Transverse colon (tissue), 4 donors: ENCODE measurements around the gene KLK6. TPM values are rescaled to one million over a fixed set of nuclear protein-coding genes. Genes with fewer than 3 reads are reported as not detected.
"Not testable (repeated sequence)": the region's sequence is repeated elsewhere in the genome, so short reads cannot be mapped to it uniquely, and the experiment has no call there.

Source experiments
- DNase-seq: peaks from one replicate; pipeline ENCODE4 v3.0.0-alpha.2; 2019
- H3K27ac ChIP-seq, 4 donors: fragments of 200-600 bp; sonication (generic); 2 replicates each; pipeline ENCODE4 v1.5.1; 2016 to 2018; ENCODE audit warnings: inconsistent platforms in 4 of 4
- H3K27me3 ChIP-seq: fragments of 200-600 bp; sonication (generic); 2 replicates; pipeline ENCODE4 v1.5.1; 2017; ENCODE audit warnings: inconsistent platforms
- H3K36me3 ChIP-seq, 4 donors: fragments of 200-600 bp; sonication (generic); 2 replicates each; pipeline ENCODE4 v1.5.1; 2017 to 2019; ENCODE audit warnings: inconsistent platforms in 4 of 4
- H3K4me1 ChIP-seq, 4 donors: fragments of 200-600 bp; sonication (generic); 2 replicates each; pipeline ENCODE4 v1.5.1; 2017 to 2020; ENCODE audit warnings: inconsistent platforms in 4 of 4
- H3K4me3 ChIP-seq, 4 donors: fragments of 200-600 bp; sonication (generic); 1 replicate in 1 of 4; 2 replicates in 3 of 4; pipeline versions ENCODE4 v1.5.1 to v1.6.1; 2017 to 2019; ENCODE audit warnings: inconsistent platforms in 4 of 4
- H3K9me3 ChIP-seq, 2 donors: fragments of 200-600 bp; sonication (generic); 2 replicates each; pipeline ENCODE4 v1.5.1; 2017 to 2019; ENCODE audit warnings: inconsistent platforms in 2 of 2
- CTCF ChIP-seq, 5 experiments: fragments of 200-600 bp in 3 of 5; fragments of 450-650 bp in 2 of 5; sonication (generic) in 3 of 5; IDR thresholded peaks; 1 replicate in 2 of 5; 2 replicates in 3 of 5; pipeline ENCODE4 v1.5.1; 2016 to 2017; ENCODE audit warnings: antibody characterized with exemption in 5 of 5, inconsistent platforms in 3 of 5, mild to moderate bottlenecking in 2 of 5, moderate library complexity in 1 of 5
- EP300 ChIP-seq: sonication (generic); formaldehyde crosslinking; IDR thresholded peaks from one replicate; pipeline ENCODE4 v1.6.1; 2017; ENCODE audit warnings: antibody characterized with exemption, low read depth
- POLR2A ChIP-seq: fragments of 450-650 bp; IDR thresholded peaks from one replicate; pipeline ENCODE4 v1.6.1; 2016; ENCODE audit warnings: antibody characterized with exemption, mild to moderate bottlenecking, moderate library complexity
- POLR2AphosphoS5 ChIP-seq, 3 donors: sonication (generic); formaldehyde crosslinking; IDR thresholded peaks; one replicate each; pipeline ENCODE4 v1.6.1; 2016; ENCODE audit warnings: antibody characterized with exemption in 3 of 3
- WGBS, 2 donors: methylation state at CpG; one replicate each; pipeline ENCODE4 v1.1.5; 2018; ENCODE audit warnings: low coverage in 1 of 2; 5-methylcytosine and 5-hydroxymethylcytosine counted together
- in situ Hi-C, 4 donors: fragments of 200-750 bp; cut with MboI; loops; one replicate each; pipeline versions ENCODE4 v1.15.0 to v1.15.1; 2017; ENCODE audit warnings: low sequenced_read_pairs in 3 of 4, low pct_ligation_motif_present in 1 of 4, low pct_unique_long_range_greater_than_20kb in 1 of 4
- intact Hi-C: fragments of 100-400 bp; cut with DNase I; formaldehyde crosslinking; loops from one replicate; pipeline ENCODE4 v1.15.1; 2023; ENCODE audit warnings: low total_unique reads
- total RNA-seq, 4 donors: library from RNA; depleted of rRNA; stranded (reverse); fragments of >200 nt; gene quantifications; one replicate each; pipeline ENCODE4 v1.1.0, GENCODE V29; 2016

The KLK6 gene
- total RNA-seq, 4 donors from 2014 or later, result not detected

- Histone ChIP-seq H3K36me3 (no peaks in the 10 kb centered on the region), H3K27ac (no peak overlapping the region), H3K4me3 (no peak overlapping the region), H3K27me3 (peaks cover 46% of the 10 kb centered on the region), H3K4me1 (no peaks in the 10 kb centered on the region), H3K9me3 (no peaks in the 10 kb centered on the region)
- intact Hi-C loops (no loop called here), in situ Hi-C loops (no loop called here)
- TF ChIP-seq CTCF (IDR thresholded peaks at IDR 0.05) (no peak), EP300 (no peak), POLR2AphosphoS5 (IDR thresholded peaks at IDR 0.05) (no peak), POLR2A (no peak)
- no peak for DNase-seq
- WGBS, 2 donors, result 54 to 55% methylated on average over 2 to 4 of the region's 4 CpGs
Measured at GRCh38 chr19:50998686-50999085, 29.3 kb upstream of the KLK6 start.

GRCh38 chr19:50998061-50998460, 28.7 kb upstream of the KLK6 start:
- WGBS, 2 donors, result 31 to 52% methylated on average over 4 to 5 of the region's 5 CpGs
- Histone ChIP-seq H3K9me3 (no peaks in the 10 kb centered on the region), H3K4me3 (no peak overlapping the region), H3K27me3 (peaks cover 41% of the 10 kb centered on the region), H3K4me1 (no peaks in the 10 kb centered on the region), H3K27ac (no peak overlapping the region), H3K36me3 (no peaks in the 10 kb centered on the region)
- in situ Hi-C loops (no loop called here), intact Hi-C loops (no loop called here)
- TF ChIP-seq CTCF (IDR thresholded peaks at IDR 0.05) (no peak), POLR2AphosphoS5 (IDR thresholded peaks at IDR 0.05) (no peak), POLR2A (no peak), EP300 (no peak)
- DNase-seq, result no peak

- H3K27ac ChIP-seq, result no peak overlapping the region
- H3K36me3 ChIP-seq, result no peaks in the 10 kb centered on the region
- intact Hi-C loops, result no loop called here
- H3K4me1 ChIP-seq, result no peaks in the 10 kb centered on the region
- no peak for TF ChIP-seq CTCF (IDR thresholded peaks at IDR 0.05)
- no peak for TF ChIP-seq EP300
- no peak for TF ChIP-seq POLR2AphosphoS5 (IDR thresholded peaks at IDR 0.05)
- TF ChIP-seq POLR2A, result no peak
- WGBS, 2 donors, result 60 to 63% methylated on average over 2 of the region's 2 CpGs
- in situ Hi-C loops, result no loop called here
- H3K4me3 ChIP-seq, result no peak overlapping the region
- H3K9me3 ChIP-seq, result no peaks in the 10 kb centered on the region
- H3K27me3 ChIP-seq, result peaks cover 7% of the 10 kb centered on the region
- no peak for DNase-seq
Measured at GRCh38 chr19:50994129-50994528, 24.7 kb upstream of the KLK6 start.

- in situ Hi-C loops (no loop called here), intact Hi-C loops (no loop called here)
- Histone ChIP-seq H3K27ac (no peak overlapping the region), H3K4me3 (no peak overlapping the region), H3K36me3 (no peaks in the 10 kb centered on the region), H3K27me3 (peaks cover 2% of the 10 kb centered on the region), H3K4me1 (no peaks in the 10 kb centered on the region), H3K9me3 (no peaks in the 10 kb centered on the region)
- TF ChIP-seq CTCF (IDR thresholded peaks at IDR 0.05), result no peak
- TF ChIP-seq POLR2A, result no peak
- TF ChIP-seq POLR2AphosphoS5 (IDR thresholded peaks at IDR 0.05), result no peak
- no peak for TF ChIP-seq EP300
- 45 to 46% methylated on average over 2 of the region's 2 CpGs for whole genome bisulfite sequencing, 2 donors
- no peak for DNase-seq
Measured at GRCh38 chr19:50992666-50993035, 23.3 kb upstream of the KLK6 start.

- H3K9me3 ChIP-seq, H3K36me3 ChIP-seq, intact Hi-C loops, in situ Hi-C loops, DNase-seq, H3K27ac ChIP-seq, H3K4me1 ChIP-seq, H3K4me3 ChIP-seq: not testable (repeated sequence)
- peaks cover 39% of the 10 kb centered on the region for H3K27me3 ChIP-seq
- 80 to 83% methylated on average over 5 to 14 of the region's 14 CpGs for WGBS, 2 donors
Measured at GRCh38 chr19:50984416-50984815, 15.0 kb upstream of the KLK6 start.
